GM13977 (cell line): ENCODE results near the gene KIAA1614.
A peak's percentile ranks its signal among the peaks of the same experiment; 100 is the strongest.
"Not testable (repeated sequence)": the region's sequence is repeated elsewhere in the genome, so short reads cannot be mapped to it uniquely, and the experiment has no call there.

Experiments
- DNase-seq: peaks from one replicate; pipeline ENCODE4 v3.0.0; 2012; ENCODE audit warnings: low spot score
- CTCF ChIP-seq: IDR thresholded peaks from 2 replicates; pipeline ENCODE4 v1.5.1; 2012; ENCODE audit warnings: mild to moderate bottlenecking, control low read depth; ENCODE audit not compliant: insufficient read depth; ENCODE audit errors: extremely low read depth, missing control alignments
- in situ Hi-C: fragments of 300-500 bp; cut with MboI; formaldehyde crosslinking; loops from one replicate; pipeline ENCODE4 v1.12.0; 2022; ENCODE audit warnings: low sequenced_read_pairs, low pct_unique_long_range_greater_than_20kb, mixed read lengths, inconsistent platforms; ENCODE audit not compliant: unreplicated experiment

KIAA1614 gene

GRCh38 chr1:180966312-180966711 lies 53.6 kb downstream of the KIAA1614 start:
- peak; percentile 23 for DNase-seq
- in situ Hi-C loops: no loop called here
- TF ChIP-seq CTCF: no peak

- DNase-seq: no peak
- in situ Hi-C loops: no loop called here
- TF ChIP-seq CTCF: no peak
Measured at GRCh38 chr1:180966744-180967536, 54.2 kb downstream of the KIAA1614 start.

- in situ Hi-C loops: no loop called here
- no peak for TF ChIP-seq CTCF
- no peak for DNase-seq
Measured at GRCh38 chr1:180967558-180967957, 54.9 kb downstream of the KIAA1614 start.

- DNase-seq, in situ Hi-C loops: not testable (repeated sequence)
Measured at GRCh38 chr1:180968834-180969233, 56.1 kb downstream of the KIAA1614 start.

GRCh38 chr1:180969434-180969833 lies 56.7 kb downstream of the KIAA1614 start:
- no peak for DNase-seq
- in situ Hi-C loops: no loop called here

GRCh38 chr1:180970333-180971079 lies 57.8 kb downstream of the KIAA1614 start:
- in situ Hi-C loops: no loop called here
- DNase-seq: no peak
- no peak for TF ChIP-seq CTCF

More at GRCh38 chr1:180969434-180969833, 56.7 kb downstream of the KIAA1614 start:
- no peak for TF ChIP-seq CTCF

GRCh38 chr1:180971273-180971997 lies 58.7 kb downstream of the KIAA1614 start:
- no peak for TF ChIP-seq CTCF
- in situ Hi-C loops: no loop called here
- no peak for DNase-seq
